HG02973 (cell line): ENCODE data around the gene ERP44.
"Not testable (repeated sequence)": the region's sequence is repeated elsewhere in the genome, so short reads cannot be mapped to it uniquely, and the experiment has no call there.

Source experiments
- ATAC-seq: cut with Tn5 transposase; IDR thresholded peaks from one replicate; pipeline ENCODE4 v1.9.1; 2021; ENCODE audit warnings: moderate library complexity; ENCODE audit not compliant: unreplicated experiment

Gene ERP44

DNA sequence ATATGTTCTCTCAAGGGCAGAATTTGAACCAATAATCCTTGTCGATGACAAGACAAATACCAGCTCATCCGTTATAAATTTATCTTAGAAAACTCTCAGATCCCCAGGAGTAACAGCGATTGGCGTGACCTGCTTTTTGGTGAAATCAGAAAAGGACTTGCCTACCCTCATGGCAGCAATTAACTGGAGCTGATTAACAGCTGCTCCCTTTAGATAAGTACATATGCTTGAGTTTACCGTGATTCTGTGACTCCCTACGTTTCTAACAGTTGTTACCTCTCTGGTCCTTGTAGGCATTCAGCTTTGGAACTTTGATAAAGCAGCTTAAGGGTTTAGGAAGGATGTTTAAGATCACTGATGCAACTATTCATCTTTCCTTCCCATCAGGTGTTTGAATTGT is 2.8 kb upstream of the ERP44 start:
- ATAC-seq, result no peak

DNA sequence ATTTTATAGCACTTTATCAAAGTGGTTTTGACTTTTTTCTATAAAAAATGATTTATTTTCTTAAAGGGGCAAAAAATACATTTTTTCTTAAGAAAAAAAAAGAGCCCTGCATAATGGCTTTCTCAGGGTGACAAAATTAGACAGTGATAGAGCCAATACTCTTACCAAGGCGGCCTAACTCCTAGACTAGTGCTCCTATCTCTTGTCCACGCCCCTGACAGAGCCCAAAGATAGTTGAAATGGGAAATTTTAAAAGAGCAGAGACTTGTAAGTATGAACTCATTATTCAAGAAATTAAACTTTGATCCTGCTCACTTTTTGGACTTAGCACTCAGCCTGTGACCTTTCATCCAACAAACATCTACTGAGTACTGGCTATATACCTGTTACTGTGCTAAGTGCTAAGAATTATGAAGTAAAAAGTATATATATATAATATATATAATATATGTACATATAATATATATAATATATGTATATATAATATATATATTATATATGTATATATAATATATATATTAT is 1.4 kb upstream of the ERP44 start:
- no peak for ATAC-seq

DNA sequence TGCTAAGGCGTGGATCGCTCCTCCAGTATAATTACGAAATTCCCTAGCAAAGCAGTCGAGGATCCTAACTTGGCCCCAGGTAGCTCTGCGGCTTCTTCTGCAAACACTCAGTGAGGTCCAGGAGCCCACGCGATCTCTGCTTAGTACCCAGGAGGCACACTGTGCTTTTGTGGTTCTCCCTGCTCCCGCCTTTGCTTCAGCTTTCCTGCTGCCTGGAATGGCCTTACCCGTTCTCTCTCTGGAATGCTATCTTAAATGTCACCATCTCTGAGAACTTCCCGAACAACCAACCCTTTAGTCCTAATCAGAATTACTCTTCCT is 882 bp upstream of the ERP44 start:
- no peak for ATAC-seq

DNA sequence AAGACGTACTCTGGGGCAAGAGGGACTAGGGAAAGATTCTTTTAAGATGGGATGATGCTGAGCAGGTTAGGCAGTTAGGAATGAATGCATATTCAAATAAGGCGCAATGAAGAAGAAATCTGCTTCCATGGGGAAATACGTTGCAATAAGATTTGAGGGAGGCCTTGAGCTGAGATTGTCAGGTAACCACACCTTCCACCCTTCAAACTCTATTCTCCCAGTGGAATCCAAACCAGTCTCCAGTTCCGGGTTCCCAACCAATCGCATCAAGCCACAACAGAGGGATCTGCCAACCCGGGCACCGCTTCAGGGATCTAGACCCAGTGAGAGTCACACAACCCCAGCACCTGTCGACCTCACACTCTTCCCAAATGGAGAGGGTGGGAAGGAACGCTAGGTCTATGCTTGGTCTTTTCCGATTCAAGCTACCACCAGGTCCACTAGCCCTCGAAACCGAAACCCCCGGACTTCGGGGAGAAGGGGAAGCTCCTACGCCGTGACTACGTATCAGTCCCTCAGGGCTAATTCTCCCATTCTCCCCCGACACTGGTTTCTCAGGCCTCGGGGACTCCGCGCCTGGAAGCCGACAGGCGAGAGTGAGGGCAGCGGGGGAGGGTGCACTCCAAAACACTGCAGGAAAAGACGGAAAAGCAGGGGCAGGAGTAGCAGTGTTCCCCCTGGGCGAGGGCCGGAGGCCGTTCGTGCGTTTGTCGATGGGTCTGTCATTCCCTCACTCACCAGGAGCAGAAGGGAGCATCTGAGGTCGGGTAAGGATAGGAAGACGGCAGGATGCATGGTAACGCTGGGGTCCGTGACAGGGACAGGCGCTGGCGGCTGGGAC is 534 bp downstream of the ERP44 start:
- peak; percentile 10 for ATAC-seq

DNA sequence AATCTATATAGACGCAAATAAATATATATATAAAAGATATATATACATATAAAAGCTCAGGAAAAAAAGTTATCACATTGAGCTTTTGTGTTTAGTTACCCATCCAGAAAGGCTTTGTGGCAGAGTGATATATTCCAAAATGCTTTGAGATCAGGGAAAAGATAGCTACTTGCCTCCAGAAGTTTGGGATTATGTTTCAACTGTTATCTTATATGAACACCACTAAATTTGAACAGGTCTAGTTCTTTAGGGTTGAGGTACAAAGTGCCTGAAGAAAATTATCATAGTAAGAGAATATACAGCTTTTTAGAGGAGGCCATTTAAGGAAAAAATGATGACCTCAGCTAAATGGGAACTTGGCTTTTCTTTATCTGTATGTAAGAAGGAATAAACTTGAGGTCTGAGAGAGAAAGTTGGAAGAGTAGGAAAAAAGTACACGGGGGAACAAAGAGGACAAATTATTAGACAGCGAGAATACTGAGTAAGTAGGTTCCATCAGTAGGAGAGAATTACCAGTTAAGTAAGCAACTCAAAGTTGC is 2.4 kb downstream of the ERP44 start:
- ATAC-seq, result no peak

DNA sequence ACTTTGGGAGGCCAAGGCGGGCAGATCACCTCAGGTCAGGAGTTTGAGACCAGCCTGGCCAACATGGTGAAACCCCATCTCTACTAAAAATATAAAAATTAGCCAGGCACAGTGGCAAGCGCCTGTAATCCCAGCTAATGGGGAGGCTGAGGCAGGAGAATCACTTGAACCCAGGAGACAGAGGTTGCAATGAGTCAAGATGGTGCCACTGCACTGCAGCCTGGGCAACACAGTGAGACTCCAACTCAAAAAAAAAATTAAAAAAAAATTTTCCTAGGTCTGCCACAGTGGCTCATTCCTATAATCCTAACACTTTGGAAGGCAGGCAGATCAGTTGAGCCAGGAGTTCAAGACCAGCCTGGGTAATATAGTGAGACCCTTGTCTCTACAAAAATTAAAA is 4.4 kb downstream of the ERP44 start:
- ATAC-seq, result not testable (repeated sequence)

DNA sequence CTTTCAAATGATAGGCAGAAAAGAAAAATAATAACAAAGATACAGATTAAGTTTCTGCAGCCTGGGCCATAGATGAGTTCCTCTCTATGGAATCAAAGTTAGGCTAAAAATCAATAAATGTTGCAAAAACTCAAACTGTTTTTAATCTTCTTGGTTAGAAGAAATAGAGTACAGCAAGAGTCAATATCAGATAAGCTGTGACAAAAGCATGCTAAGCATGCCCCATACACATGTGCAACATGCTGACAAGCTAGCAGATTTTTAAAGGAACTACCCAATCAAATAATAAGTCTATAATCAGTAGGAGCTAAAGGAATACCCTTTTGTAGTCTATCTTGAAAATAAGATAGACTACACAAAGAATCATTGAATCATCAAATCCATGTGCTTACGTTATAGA is 6.7 kb downstream of the ERP44 start:
- no peak for ATAC-seq

DNA sequence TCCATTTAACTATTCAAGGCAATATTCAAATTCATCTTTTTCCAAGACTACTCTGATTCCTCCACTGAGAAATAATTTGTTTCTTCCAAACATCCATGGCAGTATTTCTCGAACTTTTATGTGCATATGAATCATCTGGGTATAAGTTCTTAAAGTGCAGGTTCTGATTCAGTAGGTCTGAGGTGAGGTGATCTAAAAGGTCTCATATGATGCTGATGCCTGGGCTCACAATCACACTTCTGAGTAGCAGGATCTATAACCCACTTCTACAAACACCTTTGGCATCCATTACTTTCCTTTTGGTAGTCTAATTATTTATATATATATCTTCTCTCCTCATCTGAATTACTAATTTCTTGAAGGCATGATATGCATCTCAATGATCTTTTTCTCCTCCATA is 7.2 kb downstream of the ERP44 start:
- no peak for ATAC-seq

DNA sequence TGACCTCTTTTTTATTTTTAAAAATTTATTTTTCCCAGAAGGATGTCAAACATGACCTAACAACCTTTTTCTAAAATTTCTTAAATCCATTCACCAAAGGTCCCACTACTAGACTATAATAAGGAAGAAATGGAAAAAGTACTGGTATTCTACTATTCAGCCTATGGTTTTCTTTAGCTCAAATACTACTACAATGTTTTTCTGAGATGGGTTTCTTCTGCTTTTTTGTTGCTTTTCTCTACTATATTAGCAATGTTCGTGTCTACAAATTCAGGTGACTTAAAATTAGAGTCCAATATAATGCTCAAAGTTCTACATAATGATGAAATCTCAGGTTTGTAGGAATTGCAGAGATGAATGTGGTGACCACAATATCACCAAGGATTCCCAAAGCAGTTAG is 7.9 kb downstream of the ERP44 start:
- no peak for ATAC-seq

DNA sequence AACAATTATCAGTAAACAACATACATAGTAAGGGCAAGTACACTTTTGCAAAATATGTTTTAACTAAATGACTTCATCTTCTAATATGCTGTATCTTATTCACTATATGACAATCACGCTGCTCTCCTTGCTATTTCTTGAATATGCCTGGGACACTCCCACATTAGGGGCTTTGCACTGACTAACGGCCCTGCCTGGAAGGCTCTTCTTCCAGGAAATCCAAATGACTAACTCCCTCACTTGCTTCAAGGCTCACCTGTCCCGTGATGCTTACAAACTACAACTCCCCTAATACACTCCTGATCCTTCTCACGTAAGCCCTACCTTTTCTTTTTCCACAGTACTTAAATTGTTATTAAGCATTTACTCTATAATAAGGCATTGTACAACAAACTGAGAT is 10.6 kb downstream of the ERP44 start:
- no peak for ATAC-seq

DNA sequence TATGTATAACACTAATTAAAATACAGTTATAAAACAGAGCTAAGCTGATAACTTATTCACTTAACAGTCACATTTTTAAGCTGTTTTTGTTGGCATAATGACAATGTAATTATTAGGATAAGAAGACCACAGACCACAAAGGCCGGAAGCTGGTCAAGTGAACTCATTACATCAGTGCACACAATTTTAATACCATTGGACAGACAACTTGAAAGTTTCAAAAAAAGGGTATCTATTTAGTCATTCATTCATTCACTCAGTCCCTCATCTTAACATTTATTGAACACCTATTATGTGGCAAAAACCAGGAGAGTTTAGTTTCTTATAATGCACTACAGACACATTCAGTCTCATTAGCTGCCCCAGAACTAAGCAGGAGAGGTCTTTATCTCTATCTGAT is 11.6 kb downstream of the ERP44 start:
- no peak for ATAC-seq

DNA sequence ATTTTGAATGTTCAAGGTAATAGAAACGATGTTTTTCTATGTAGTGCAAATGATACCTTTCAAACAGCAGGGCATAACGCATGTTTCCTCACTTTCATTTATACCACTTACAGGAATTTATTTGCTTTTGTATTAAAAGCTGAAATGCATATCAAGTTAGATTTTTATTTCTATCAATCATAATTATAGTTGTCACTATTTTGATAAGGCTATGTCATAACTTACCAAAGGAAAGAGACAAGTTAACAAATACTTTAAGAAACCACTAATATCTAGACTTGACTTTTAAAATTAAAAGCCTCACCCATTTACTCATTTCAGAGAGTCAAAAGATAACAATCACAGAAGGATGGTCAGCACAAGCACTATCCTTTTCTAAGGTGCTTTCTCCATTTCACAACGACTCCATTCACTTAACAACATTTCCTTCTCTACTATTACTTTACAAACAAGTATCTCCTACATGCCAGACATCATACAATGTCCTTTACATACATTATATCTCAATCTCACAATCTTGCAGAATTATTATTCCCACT is 12.6 kb downstream of the ERP44 start:
- no peak for ATAC-seq

DNA sequence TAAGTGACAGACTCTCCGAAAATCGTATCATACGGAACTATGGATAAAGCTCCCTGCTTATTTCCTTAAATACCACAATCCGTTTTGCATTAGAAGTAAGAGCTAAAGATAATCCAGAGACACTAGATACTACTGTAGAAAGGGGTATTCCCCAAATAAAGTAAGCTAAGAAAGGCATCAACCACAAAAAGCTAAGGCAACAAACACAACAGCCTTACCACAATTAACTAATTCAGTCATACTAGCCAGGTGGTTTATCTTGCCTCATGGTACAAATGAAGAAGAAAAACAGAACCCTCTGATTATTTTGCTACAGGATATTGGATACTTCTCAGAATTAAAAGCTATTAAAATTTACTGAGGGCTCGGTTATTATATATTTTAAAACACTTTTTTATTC is 14.1 kb downstream of the ERP44 start:
- peak; percentile 86 for ATAC-seq

DNA sequence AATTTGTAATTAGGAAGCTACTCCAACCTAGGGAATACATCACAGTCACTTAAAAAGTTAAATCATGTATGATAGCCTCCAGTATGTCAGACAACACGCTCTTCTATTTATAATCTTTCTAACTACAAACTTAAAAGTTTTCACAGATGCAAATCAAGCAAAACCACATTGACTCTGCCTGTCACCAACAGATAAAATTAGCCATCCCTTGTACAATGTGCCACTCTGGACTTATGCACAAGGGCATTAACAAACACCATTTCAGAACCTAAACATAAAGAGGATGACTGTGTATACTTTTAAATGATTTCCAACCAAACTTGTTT is 14.7 kb downstream of the ERP44 start:
- peak; percentile 39 for ATAC-seq

DNA sequence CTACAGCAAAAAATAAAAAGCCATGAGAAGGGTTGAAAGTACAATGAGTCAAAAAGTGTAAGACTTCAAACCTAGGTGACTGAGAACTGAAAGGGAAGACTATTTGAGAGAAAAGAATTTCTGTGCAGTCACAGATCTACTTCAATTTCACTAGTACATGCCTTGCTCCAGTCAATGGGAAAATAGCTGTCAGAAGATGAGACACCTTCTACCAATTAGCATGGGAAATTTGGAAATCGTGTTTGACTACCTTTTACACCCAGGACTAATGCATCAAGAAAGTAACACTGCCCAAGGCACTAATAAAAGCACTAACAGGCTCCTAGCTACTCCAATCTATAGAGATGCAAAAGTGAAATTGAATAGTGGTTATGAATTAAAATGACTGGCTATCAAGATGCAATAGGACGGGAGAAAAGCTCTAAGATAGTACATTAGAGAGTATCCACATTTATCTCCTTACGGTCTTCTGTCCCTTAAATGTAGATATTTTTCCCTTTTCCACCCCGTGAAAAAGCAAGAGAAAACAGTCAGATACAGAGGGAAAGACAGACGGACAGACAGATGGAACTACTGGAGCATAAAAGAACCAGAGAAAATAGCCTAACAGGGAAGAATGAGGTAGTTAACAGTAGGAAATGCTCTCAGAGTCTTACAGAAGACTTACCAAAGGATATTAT is 15.2 kb downstream of the ERP44 start:
- peak; percentile 45 for ATAC-seq

DNA sequence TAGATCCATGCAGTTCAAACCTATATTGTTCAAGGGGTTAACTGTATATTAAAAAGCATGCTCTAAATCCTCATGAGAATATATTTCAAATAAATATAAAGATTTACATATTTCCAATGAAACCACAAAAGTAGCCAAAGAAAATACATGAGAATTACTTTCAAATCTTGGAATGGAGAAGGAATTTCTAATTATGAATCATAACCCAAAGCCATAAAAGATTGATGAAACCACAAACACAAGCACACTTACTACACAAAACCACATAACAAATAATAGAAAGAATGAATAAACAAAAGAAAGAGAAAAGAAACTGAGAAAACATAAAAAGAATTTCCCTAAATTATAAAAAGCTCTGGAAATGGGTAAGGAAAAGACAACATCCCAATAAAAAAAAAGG is 16.0 kb downstream of the ERP44 start:
- no peak for ATAC-seq

DNA sequence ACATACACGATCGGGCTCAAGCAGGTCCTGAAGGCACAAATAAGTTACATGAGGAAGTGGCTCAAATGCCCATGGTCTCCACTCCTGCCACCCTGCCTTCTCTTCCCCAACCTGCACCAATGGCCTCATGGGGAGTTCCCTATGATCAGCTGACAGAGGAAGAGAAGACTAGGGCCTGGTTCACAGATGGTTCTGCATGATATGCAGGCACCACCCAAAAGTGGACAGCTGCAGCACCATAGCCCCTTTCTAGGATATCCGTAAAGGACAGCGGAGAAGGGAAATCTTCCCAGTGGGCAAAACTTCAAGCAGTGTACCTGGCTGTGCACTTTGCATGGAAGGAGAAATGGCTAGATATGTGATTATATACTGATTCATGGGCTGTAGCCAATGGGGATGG is 22.5 kb downstream of the ERP44 start:
- not testable (repeated sequence) for ATAC-seq

DNA sequence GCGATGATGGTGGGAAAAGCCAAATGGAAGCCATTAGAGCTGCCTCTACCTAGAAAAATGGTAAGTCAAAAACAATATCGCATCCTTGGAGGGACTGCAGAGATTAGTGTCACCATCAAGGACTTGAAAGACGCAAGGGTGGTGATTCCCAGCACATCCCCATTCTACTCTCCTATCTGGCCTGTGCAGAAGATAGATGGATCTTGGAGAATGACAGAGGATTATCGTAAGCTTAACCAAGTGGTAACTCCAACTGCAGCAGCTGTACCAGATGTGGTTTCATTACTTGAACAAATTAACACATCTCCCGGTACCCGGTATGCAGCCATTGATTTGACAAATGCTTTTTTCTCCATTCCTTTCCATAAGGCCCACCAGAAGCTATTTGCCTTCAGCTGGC is 23.8 kb downstream of the ERP44 start:
- ATAC-seq, result no peak

DNA sequence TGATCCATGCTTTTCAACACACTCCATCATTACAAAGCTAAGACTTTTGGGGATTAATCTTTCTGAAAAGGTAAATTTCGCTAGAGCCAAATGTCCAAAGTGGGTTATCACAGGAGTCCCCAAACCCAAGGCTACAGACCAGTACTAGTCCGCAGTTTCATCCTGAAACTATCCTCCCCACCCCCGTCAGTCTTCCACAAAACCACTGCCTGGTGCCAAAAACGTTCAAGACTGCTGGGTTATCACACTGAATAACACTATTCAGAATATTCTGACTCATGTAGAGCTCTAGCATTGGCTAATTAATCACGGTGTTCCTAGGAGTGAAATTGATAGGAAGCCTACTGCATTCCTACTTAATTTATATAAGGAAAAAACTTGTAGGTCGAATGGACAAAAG is 24.7 kb downstream of the ERP44 start:
- ATAC-seq, result no peak

DNA sequence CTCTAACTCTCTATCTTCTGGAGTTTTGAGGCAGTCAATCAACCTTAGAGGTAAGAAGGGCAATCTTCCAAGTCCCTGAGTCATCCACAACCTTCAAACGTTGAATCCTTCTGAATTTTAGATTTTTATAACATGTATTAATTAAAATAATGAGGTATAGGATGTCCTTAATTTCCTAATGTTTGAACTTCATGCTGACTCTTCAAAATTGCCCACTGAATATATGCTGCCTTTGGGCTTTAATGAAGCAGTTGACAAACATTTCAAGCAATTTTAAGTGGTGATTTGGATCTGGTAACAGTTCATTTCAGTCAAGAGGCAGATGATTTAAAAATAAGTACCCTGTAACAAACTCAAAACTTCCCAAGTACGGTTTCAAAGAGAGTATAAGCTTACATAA is 26.0 kb downstream of the ERP44 start:
- ATAC-seq, result no peak

DNA sequence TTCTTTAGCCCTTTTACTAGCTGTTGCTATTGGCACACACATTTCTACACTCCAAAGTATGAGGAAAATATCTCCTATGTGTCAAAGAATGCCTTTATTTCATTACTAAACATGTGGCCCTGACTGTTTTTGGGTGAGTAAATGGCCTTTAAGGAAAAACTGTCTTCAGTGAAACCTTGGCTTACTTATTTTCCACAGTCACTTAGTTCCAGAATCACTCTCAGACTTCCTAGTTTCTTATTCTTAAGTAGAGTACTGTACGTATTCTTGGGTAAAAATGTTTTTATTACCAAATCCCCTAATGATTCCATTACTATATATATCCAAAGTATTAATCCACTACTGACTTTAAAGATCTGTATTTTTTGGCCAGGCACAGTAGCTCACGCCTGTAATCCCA is 27.5 kb downstream of the ERP44 start:
- no peak for ATAC-seq
